HCT116 (cell line): ENCODE results near the gene SUPT20HL1. TPM values are rescaled to one million over a fixed set of nuclear protein-coding genes. Genes with fewer than 3 reads are reported as not detected.

Experiments used
- ATAC-seq: fragments of 200-7000 bp; cut with Tn5 transposase; 2 replicates; pipeline ENCODE4 v1.9.1; 2020; ENCODE audit warnings: mild to moderate bottlenecking, moderate library complexity
- BruUV-seq: library from RNA; stranded (reverse); fragments of 400-500 nt; replicated peaks from 2 replicates; lab custom pipeline; 2021; lab: Mats Ljungman, UMichigan
- CTCF ChIA-PET: fragments of 300-600 bp; sonication (Branson Sonifier 250); formaldehyde crosslinking; loops from one replicate; lab custom pipeline; 2021; ENCODE audit warnings: antibody characterized with exemption; lab: Charles Lee
- POLR2A ChIA-PET: fragments of 300-600, 350-600 bp; sonication (Branson Sonifier 250); formaldehyde crosslinking; loops from one replicate; lab custom pipeline; 2021; ENCODE audit warnings: antibody characterized with exemption; lab: Charles Lee
- RAD21 ChIA-PET, 2 experiments: fragments of 300-600 bp; sonication (Branson Sonifier 250); formaldehyde crosslinking; loops; one replicate each; lab custom pipeline; 2023; ENCODE audit warnings: low total read pairs in 2 of 2; ENCODE audit not compliant: uncharacterized antibody in 2 of 2, unreplicated experiment in 2 of 2, low non-redundant PET in 1 of 2; lab: Charles Lee
- DNase-seq: peaks from one replicate; pipeline ENCODE4 v3.0.0-alpha.2; 2010; ENCODE audit warnings: low read depth, low spot score
- H2AFZ ChIP-seq: fragments of 200-600 bp; shearing (Covaris generic), sonication (generic); 2 replicates; pipeline ENCODE4 v1.6.1; 2017; ENCODE audit warnings: low read depth, mixed run types, mixed read lengths, antibody characterized with exemption, low read length; ENCODE audit not compliant: poor library complexity, severe bottlenecking
- H3K27ac ChIP-seq: 2 replicates; pipeline ENCODE4 v1.5.1; 2012; ENCODE audit warnings: low read depth, low read length
- H3K27me3 ChIP-seq: fragments of 200-600 bp; sonication (generic); 2 replicates; pipeline ENCODE4 v1.6.1; 2016; ENCODE audit warnings: mixed run types, low read length, mixed read lengths; ENCODE audit not compliant: insufficient read depth
- H3K36me3 ChIP-seq, 2 experiments: fragments of 200-500 bp in 1 of 2; fragments of 200-600 bp in 1 of 2; sonication (Bioruptor generic) in 1 of 2; sonication (generic) in 1 of 2; 2 replicates each; pipeline versions ENCODE4 v1.5.1 to v1.6.1; 2014 to 2016; ENCODE audit warnings: low read length in 2 of 2, inconsistent platforms in 1 of 2, mixed read lengths in 1 of 2, mixed run types in 1 of 2; ENCODE audit not compliant: insufficient read depth in 2 of 2, control insufficient read depth in 1 of 2
- H3K4me1 ChIP-seq, 2 experiments: fragments of 200-600 bp in 1 of 2; sonication (generic) in 1 of 2; 2 replicates each; pipeline versions ENCODE4 v1.5.1 to v1.6.1; 2012 to 2017; ENCODE audit warnings: low read length in 2 of 2, inconsistent platforms in 1 of 2, mild to moderate bottlenecking in 1 of 2, mixed read lengths in 1 of 2, mixed run types in 1 of 2, moderate library complexity in 1 of 2; ENCODE audit not compliant: insufficient read depth in 2 of 2, control insufficient read depth in 1 of 2
- H3K4me2 ChIP-seq: fragments of 200-600 bp; sonication (generic); 2 replicates; pipeline ENCODE4 v1.6.1; 2017; ENCODE audit warnings: mixed run types, low read length, mixed read lengths
- H3K4me3 ChIP-seq, 2 experiments: fragments of 200-600 bp in 1 of 2; sonication (generic) in 1 of 2; replicated peaks in 1 of 2; 2 replicates each; pipeline ENCODE4 v1.5.1; 2011 to 2016; ENCODE audit warnings: low read length in 2 of 2, control low read depth in 1 of 2, low read depth in 1 of 2, mild to moderate bottlenecking in 1 of 2, mixed read lengths in 1 of 2, mixed run types in 1 of 2
- H3K79me2 ChIP-seq: fragments of 200-600 bp; sonication (generic); 2 replicates; pipeline ENCODE4 v1.6.1; 2017; ENCODE audit warnings: mild to moderate bottlenecking, mixed run types, low read length, moderate library complexity, mixed read lengths; ENCODE audit not compliant: insufficient read depth
- H3K9ac ChIP-seq: fragments of 200-600 bp; sonication (generic); 2 replicates; pipeline ENCODE4 v1.6.1; 2016; ENCODE audit warnings: low read length, mixed read lengths
- H3K9me2 ChIP-seq: fragments of 200-600 bp; sonication (generic), shearing (Covaris generic); 2 replicates; pipeline ENCODE4 v1.6.1; 2017; ENCODE audit warnings: mixed run types, mild to moderate bottlenecking, moderate library complexity; ENCODE audit not compliant: insufficient read depth
- H3K9me3 ChIP-seq, 2 experiments: fragments of 200-500 bp in 1 of 2; fragments of 200-600 bp in 1 of 2; sonication (Bioruptor generic) in 1 of 2; sonication (generic) in 1 of 2; 2 replicates each; pipeline ENCODE4 v1.6.1; 2014 to 2017; ENCODE audit warnings: low read length in 2 of 2, mixed read lengths in 2 of 2, inconsistent platforms in 1 of 2, low read depth in 1 of 2, mild to moderate bottlenecking in 1 of 2, mixed run types in 1 of 2, moderate library complexity in 1 of 2; ENCODE audit not compliant: control insufficient read depth in 1 of 2, insufficient read depth in 1 of 2
- H4K20me1 ChIP-seq: fragments of 200-600 bp; sonication (generic), shearing (Covaris generic); 2 replicates; pipeline ENCODE4 v1.6.1; 2017; ENCODE audit warnings: mixed run types, mild to moderate bottlenecking, moderate library complexity; ENCODE audit not compliant: insufficient read depth
- ATF3 ChIP-seq: IDR thresholded peaks from 2 replicates; pipeline ENCODE4 v1.6.1; 2012
- CBX3 ChIP-seq: IDR thresholded peaks from 2 replicates; pipeline ENCODE4 v1.6.1; 2012; ENCODE audit warnings: low read depth
- CEBPB ChIP-seq: IDR thresholded peaks from 2 replicates; pipeline ENCODE4 v1.6.1; 2012; ENCODE audit warnings: low read depth
- CTCF ChIP-seq, 3 experiments: fragments of 200-600 bp in 1 of 3; sonication (generic) in 1 of 3; IDR thresholded peaks in 2 of 3; conservative IDR thresholded peaks in 1 of 3; 2 replicates each; pipeline ENCODE4 v1.5.1; 2012 to 2017; ENCODE audit warnings: low read depth in 2 of 3, low read length in 2 of 3, antibody characterized with exemption in 1 of 3, borderline replicate concordance in 1 of 3, control low read depth in 1 of 3, mild to moderate bottlenecking in 1 of 3, mixed read lengths in 1 of 3, mixed run types in 1 of 3, moderate library complexity in 1 of 3; ENCODE audit not compliant: insufficient read depth in 1 of 3
- EGR1 ChIP-seq: IDR thresholded peaks from 2 replicates; pipeline ENCODE4 v1.6.1; 2012; ENCODE audit warnings: low read depth
- ELF1 ChIP-seq: IDR thresholded peaks from 2 replicates; pipeline ENCODE4 v1.6.1; 2012; ENCODE audit warnings: low read depth, borderline replicate concordance
- EZH2 ChIP-seq: fragments of 200-600 bp; sonication (generic); IDR thresholded peaks from 2 replicates; pipeline ENCODE4 v1.6.1; 2017; ENCODE audit warnings: antibody characterized with exemption, mixed run types
- EZH2phosphoT487 ChIP-seq: fragments of 200-600 bp; IDR thresholded peaks from 2 replicates; pipeline ENCODE4 v1.6.1; 2018; ENCODE audit warnings: antibody characterized with exemption, borderline replicate concordance
- MAX ChIP-seq: IDR thresholded peaks from 2 replicates; pipeline ENCODE4 v1.6.1; 2012
- POLR2A ChIP-seq: IDR thresholded peaks from 2 replicates; pipeline ENCODE4 v1.7.0; 2011; ENCODE audit warnings: borderline replicate concordance; ENCODE audit not compliant: insufficient read depth, insufficient read length; ENCODE audit errors: extremely low read depth
- POLR2AphosphoS5 ChIP-seq: IDR thresholded peaks from 2 replicates; pipeline ENCODE4 v1.6.1; 2011; ENCODE audit warnings: mild to moderate bottlenecking, low read depth, low read length, moderate library complexity
- REST ChIP-seq: IDR thresholded peaks from 2 replicates; pipeline ENCODE4 v1.6.1; 2012; ENCODE audit warnings: low read depth
- SIN3A ChIP-seq: IDR thresholded peaks from 2 replicates; pipeline ENCODE4 v1.6.1; 2012; ENCODE audit warnings: low read depth
- SP1 ChIP-seq: IDR thresholded peaks from 2 replicates; pipeline ENCODE4 v1.6.1; 2012; ENCODE audit warnings: low read depth
- SRF ChIP-seq: IDR thresholded peaks from 2 replicates; pipeline ENCODE4 v1.6.1; 2012; ENCODE audit warnings: low read depth
- ZFX ChIP-seq: fragments of 450-650 bp; IDR thresholded peaks from 2 replicates; pipeline ENCODE4 v1.6.1; 2017
- ZNF274 ChIP-seq: fragments of 200-500 bp; sonication (Bioruptor generic); IDR thresholded peaks from 2 replicates; pipeline ENCODE4 v1.6.1; 2014; ENCODE audit warnings: mild to moderate bottlenecking, low read depth, low read length, inconsistent platforms
- intact Hi-C: fragments of 100-400 bp; cut with micrococcal nuclease; formaldehyde crosslinking; loops from 2 replicates; pipeline ENCODE4 v1.10.0; 2022
- total RNA-seq: library from RNA; stranded (reverse); gene quantifications from one replicate; pipeline ENCODE4 v1.2.1, GENCODE V29; 2021; ENCODE audit not compliant: unreplicated experiment

SUPT20HL1 gene
- total RNA-seq, 1 experiment from 2014 or later: not detected

GRCh38 chrX:24339911-24340310 is 20.5 kb upstream of the SUPT20HL1 start:
- TF ChIP-seq ZFX (no peak), CEBPB (no peak), POLR2AphosphoS5 (no peak), ZNF274 (no peak), ELF1 (no peak)
- BruUV-seq: no TSS peak
- H3K4me2 ChIP-seq: no peak overlapping the region
- no peak overlapping the region for H3K4me3 ChIP-seq
- no peak for DNase-seq
- no peak overlapping the region for H2AFZ ChIP-seq
- no peaks in the 10 kb centered on the region for H3K79me2 ChIP-seq
- ChIA-PET CTCF (no interaction called here), POLR2A (no interaction called here), RAD21 (no interaction called here)
- H4K20me1 ChIP-seq: no peaks in the 10 kb centered on the region
- no peaks in the 10 kb centered on the region for H3K9me3 ChIP-seq
- H3K4me1 ChIP-seq: no peaks in the 10 kb centered on the region
- intact Hi-C loops: no loop called here
- H3K27me3 ChIP-seq: no peaks in the 10 kb centered on the region
- H3K36me3 ChIP-seq: no peaks in the 10 kb centered on the region
- H3K9me2 ChIP-seq: no peaks in the 10 kb centered on the region
- H3K9ac ChIP-seq: no peak overlapping the region
- no peak overlapping the region for H3K27ac ChIP-seq
- no peak for ATAC-seq

GRCh38 chrX:24340501-24340900 is 19.9 kb upstream of the SUPT20HL1 start:
- no peaks in the 10 kb centered on the region for H3K79me2 ChIP-seq
- H3K9ac ChIP-seq: no peak overlapping the region
- no peaks in the 10 kb centered on the region for H3K9me3 ChIP-seq
- ChIA-PET POLR2A (no interaction called here), RAD21 (no interaction called here), CTCF (no interaction called here)
- intact Hi-C loops: no loop called here
- DNase-seq (no peak), ATAC-seq (no peak)
- no peaks in the 10 kb centered on the region for H3K36me3 ChIP-seq
- H3K9me2 ChIP-seq: no peaks in the 10 kb centered on the region
- BruUV-seq: no TSS peak
- H3K4me3 ChIP-seq: no peak overlapping the region
- H4K20me1 ChIP-seq: no peaks in the 10 kb centered on the region
- no peak overlapping the region for H3K27ac ChIP-seq
- no peak overlapping the region for H3K4me2 ChIP-seq
- no peak overlapping the region for H2AFZ ChIP-seq
- no peaks in the 10 kb centered on the region for H3K27me3 ChIP-seq
- H3K4me1 ChIP-seq: no peaks in the 10 kb centered on the region
- no peak for TF ChIP-seq CTCF (IDR thresholded peaks at IDR 0.05 in 2 of 3, conservative IDR thresholded peaks at IDR 0.05 in 1 of 3; ENCODE audit: borderline replicate concordance in 1 of 3, insufficient read depth in 1 of 3, low read depth in 2 of 3, low read length in 2 of 3)
- no peak for TF ChIP-seq SRF
- TF ChIP-seq SP1: no peak
- TF ChIP-seq ZNF274: no peak
- TF ChIP-seq CEBPB: no peak
- TF ChIP-seq MAX: no peak
- no peak for TF ChIP-seq ATF3
- no peak for TF ChIP-seq SIN3A
- no peak for TF ChIP-seq EZH2phosphoT487
- TF ChIP-seq POLR2AphosphoS5: no peak
- TF ChIP-seq ZFX: no peak
- TF ChIP-seq POLR2A: no peak
- TF ChIP-seq EZH2: no peak
- TF ChIP-seq EGR1: no peak
- no peak for TF ChIP-seq REST
- TF ChIP-seq CBX3: no peak
